Smooth muscle cell (in vitro differentiated cells): ENCODE data around the gene GRIA1. TPM values are rescaled to one million over a fixed set of nuclear protein-coding genes. Genes with fewer than 3 reads are reported as not detected.

ENCODE experiments used
- DNase-seq: peaks from one replicate; lab custom pipeline; 2025; ENCODE audit not compliant: unreplicated experiment; lab: John Stamatoyannopoulos, UW
- H2AFZ ChIP-seq: fragments of 200-600 bp; sonication (generic); 2 replicates; pipeline ENCODE4 v1.6.0; 2016; ENCODE audit warnings: antibody characterized with exemption, low read depth, mild to moderate bottlenecking
- H3F3A ChIP-seq: fragments of 200-600 bp; sonication (generic); 2 replicates; pipeline ENCODE4 v1.6.0; 2017; ENCODE audit warnings: antibody characterized with exemption, low read depth
- H3K27ac ChIP-seq: fragments of 200-600 bp; sonication (generic); 2 replicates; pipeline ENCODE4 v1.5.1; 2016; ENCODE audit warnings: low read depth, mild to moderate bottlenecking
- H3K27me3 ChIP-seq: fragments of 200-600 bp; sonication (generic); 2 replicates; pipeline ENCODE4 v1.6.1; 2016; ENCODE audit warnings: low read depth, mild to moderate bottlenecking
- H3K36me3 ChIP-seq: fragments of 200-600 bp; sonication (generic); 2 replicates; pipeline ENCODE4 v1.5.1; 2016; ENCODE audit warnings: low read depth
- H3K4me1 ChIP-seq: fragments of 200-600 bp; sonication (generic); 2 replicates; pipeline ENCODE4 v1.5.1; 2016; ENCODE audit warnings: low read depth
- H3K4me2 ChIP-seq: fragments of 200-600 bp; sonication (generic); 2 replicates; pipeline ENCODE4 v1.6.0; 2016; ENCODE audit warnings: mild to moderate bottlenecking
- H3K4me3 ChIP-seq: fragments of 200-600 bp; sonication (generic); 2 replicates; pipeline ENCODE4 v1.5.1; 2016; ENCODE audit warnings: mild to moderate bottlenecking
- H3K79me2 ChIP-seq: fragments of 200-600 bp; sonication (generic); 2 replicates; pipeline ENCODE4 v1.6.0; 2016; ENCODE audit warnings: low read depth, mild to moderate bottlenecking
- H3K9ac ChIP-seq: fragments of 200-600 bp; sonication (generic); 2 replicates; pipeline ENCODE4 v1.6.0; 2016; ENCODE audit warnings: low read depth
- H3K9me3 ChIP-seq: fragments of 200-600 bp; sonication (generic); replicated peaks from 2 replicates; pipeline ENCODE4 v1.5.1; 2016; ENCODE audit warnings: low read depth
- H4K20me1 ChIP-seq: fragments of 200-600 bp; sonication (generic); 2 replicates; pipeline ENCODE4 v1.6.0; 2016; ENCODE audit warnings: low read depth
- WGBS: methylation state at CpG from one replicate; pipeline ENCODE4 v1.1.7; 2016; ENCODE audit warnings: low lambda C conversion rate; 5-methylcytosine and 5-hydroxymethylcytosine counted together
- polyA plus RNA-seq: library from polyadenylated mRNA; unstranded; fragments of >200 nt; fragmentation: Nextera tagmentation; extraction: Ambion mirVana; gene quantifications from 2 replicates; pipeline ENCODE4 v1.2.1, GENCODE V29; 2016
- total RNA-seq: library from RNA; depleted of rRNA; stranded (reverse); fragments of >200 nt; gene quantifications from 2 replicates; pipeline ENCODE4 v1.2.3, GENCODE V29; 2014
- TF ChIP-seq, protein P1 (sequence below): fragments of 200-600 bp; sonication (generic); IDR thresholded peaks from 2 replicates; pipeline ENCODE4 v1.5.1; 2017; ENCODE audit warnings: borderline replicate concordance, mild to moderate bottlenecking, antibody characterized with exemption; ENCODE audit not compliant: insufficient read depth, poor library complexity, severe bottlenecking

The GRIA1 gene
- total and polyA plus RNA-seq, 2 experiments from 2014 or later = 0.17 to 0.94 TPM

DNA sequence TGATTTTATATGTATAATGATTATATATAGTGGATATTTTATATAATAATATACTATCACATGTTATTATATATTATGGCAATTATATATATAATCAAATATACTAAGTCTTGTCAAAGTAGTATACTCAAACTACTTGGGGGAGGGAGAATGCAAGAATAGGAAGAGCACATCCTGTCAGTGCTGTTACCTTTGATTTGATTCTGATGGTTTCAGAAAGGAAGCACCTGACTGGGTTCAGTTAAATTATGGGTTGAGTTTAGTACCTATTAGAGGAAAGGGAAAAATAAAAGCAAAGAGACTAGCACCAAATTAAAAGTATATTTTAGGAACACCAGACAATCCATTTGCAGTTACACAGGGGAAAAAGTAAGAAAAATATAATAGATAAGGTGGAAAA, 107.6 kb downstream of the GRIA1 start:
- H3F3A ChIP-seq = no peaks in the 10 kb centered on the region
- no peaks in the 10 kb centered on the region for H3K4me1 ChIP-seq
- no peaks in the 10 kb centered on the region for H3K27me3 ChIP-seq
- no peak for DNase-seq
- no peaks in the 10 kb centered on the region for H3K36me3 ChIP-seq
- no peak overlapping the region for H2AFZ ChIP-seq
- no peaks in the 10 kb centered on the region for H3K9me3 ChIP-seq
- no peaks in the 10 kb centered on the region for H4K20me1 ChIP-seq
- no peak overlapping the region for H3K4me3 ChIP-seq
- H3K27ac ChIP-seq = no peak overlapping the region
- H3K9ac ChIP-seq = no peak overlapping the region
- no peak overlapping the region for H3K4me2 ChIP-seq
- H3K79me2 ChIP-seq = no peaks in the 10 kb centered on the region
- TF ChIP-seq, protein P1, sequence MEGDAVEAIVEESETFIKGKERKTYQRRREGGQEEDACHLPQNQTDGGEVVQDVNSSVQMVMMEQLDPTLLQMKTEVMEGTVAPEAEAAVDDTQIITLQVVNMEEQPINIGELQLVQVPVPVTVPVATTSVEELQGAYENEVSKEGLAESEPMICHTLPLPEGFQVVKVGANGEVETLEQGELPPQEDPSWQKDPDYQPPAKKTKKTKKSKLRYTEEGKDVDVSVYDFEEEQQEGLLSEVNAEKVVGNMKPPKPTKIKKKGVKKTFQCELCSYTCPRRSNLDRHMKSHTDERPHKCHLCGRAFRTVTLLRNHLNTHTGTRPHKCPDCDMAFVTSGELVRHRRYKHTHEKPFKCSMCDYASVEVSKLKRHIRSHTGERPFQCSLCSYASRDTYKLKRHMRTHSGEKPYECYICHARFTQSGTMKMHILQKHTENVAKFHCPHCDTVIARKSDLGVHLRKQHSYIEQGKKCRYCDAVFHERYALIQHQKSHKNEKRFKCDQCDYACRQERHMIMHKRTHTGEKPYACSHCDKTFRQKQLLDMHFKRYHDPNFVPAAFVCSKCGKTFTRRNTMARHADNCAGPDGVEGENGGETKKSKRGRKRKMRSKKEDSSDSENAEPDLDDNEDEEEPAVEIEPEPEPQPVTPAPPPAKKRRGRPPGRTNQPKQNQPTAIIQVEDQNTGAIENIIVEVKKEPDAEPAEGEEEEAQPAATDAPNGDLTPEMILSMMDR = no peak

DNA sequence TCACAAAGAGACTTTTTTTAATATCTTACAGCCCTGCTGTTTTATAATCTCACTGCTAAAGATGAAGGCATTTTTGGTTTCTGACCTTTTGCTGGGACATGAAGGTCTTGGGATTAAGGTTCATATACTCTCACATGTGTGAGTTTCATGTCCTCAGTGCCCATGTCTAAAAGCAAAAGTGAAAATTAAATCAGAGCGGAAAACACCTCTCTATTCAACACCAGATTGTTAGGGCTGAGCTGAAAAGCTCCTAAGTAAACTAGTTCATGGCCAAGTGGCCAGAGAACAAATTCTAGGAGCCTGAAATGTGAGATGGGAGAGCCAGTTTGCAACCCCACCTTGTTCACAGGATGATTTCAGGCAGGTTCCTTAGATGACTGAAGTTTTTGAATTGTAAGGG, 110.9 kb downstream of the GRIA1 start:
- TF ChIP-seq, protein P1 = no peak
- WGBS = 100% methylated on average over 1 of the region's 1 CpG
- Histone ChIP-seq H3K79me2 (no peaks in the 10 kb centered on the region), H3K27me3 (no peaks in the 10 kb centered on the region), H2AFZ (no peak overlapping the region), H3K9me3 (no peaks in the 10 kb centered on the region), H3K4me3 (no peak overlapping the region), H4K20me1 (no peaks in the 10 kb centered on the region), H3K36me3 (no peaks in the 10 kb centered on the region), H3K4me2 (no peak overlapping the region), H3K9ac (no peak overlapping the region), H3F3A (no peaks in the 10 kb centered on the region), H3K4me1 (no peaks in the 10 kb centered on the region), H3K27ac (no peak overlapping the region)
- DNase-seq = no peak

DNA sequence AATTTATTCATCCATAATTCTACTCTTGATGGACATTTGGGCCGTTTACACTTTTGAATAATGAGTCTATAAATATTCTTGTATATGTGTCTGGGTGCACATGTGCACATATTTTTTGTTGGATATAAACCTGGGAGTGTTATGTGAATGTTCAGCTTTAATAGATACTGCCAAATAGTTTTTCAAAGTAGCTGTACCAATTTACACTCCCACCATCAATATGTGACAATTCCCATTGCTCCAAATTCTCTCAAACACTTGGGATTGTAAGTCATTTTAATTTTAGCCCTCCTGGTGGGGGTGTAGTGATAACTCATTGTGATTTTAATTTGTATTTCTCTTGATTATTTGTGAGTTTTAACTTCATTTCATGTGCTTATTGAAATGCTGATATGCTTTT, 114.9 kb downstream of the GRIA1 start:
- 84% methylated on average over 1 of the region's 1 CpG for WGBS
- Histone ChIP-seq H3K4me1 (no peaks in the 10 kb centered on the region), H3K4me3 (no peak overlapping the region), H3K79me2 (no peaks in the 10 kb centered on the region), H3K9ac (no peak overlapping the region), H3K27ac (no peak overlapping the region), H3K4me2 (no peak overlapping the region), H2AFZ (no peak overlapping the region), H4K20me1 (no peaks in the 10 kb centered on the region), H3F3A (no peaks in the 10 kb centered on the region), H3K9me3 (no peaks in the 10 kb centered on the region), H3K27me3 (no peaks in the 10 kb centered on the region), H3K36me3 (no peaks in the 10 kb centered on the region)
- DNase-seq = no peak
- TF ChIP-seq, protein P1 = no peak

DNA sequence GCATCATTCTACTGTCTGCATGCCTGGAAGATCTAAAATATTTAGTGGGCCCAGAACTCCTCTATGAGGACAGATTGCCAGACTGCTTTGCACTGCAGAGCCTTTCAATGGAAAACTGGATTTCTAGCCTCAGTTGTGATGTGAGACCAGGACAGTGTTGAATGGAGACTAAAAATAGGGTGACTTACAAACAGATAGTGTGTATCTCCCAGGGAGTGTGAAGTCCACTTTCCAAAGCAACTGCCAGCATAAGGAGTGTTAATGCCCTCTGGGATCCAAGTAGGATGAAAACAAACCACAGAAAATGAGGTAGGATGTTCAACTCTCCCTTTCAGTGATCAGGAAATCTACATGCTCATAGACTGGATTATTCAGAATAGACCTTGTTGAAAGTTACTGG, 119.5 kb downstream of the GRIA1 start:
- H3K9me3 ChIP-seq = no peaks in the 10 kb centered on the region
- no peaks in the 10 kb centered on the region for H3K36me3 ChIP-seq
- H3K4me3 ChIP-seq = no peak overlapping the region
- H3K9ac ChIP-seq = no peak overlapping the region
- H3F3A ChIP-seq = no peaks in the 10 kb centered on the region
- TF ChIP-seq, protein P1 = no peak
- no peak overlapping the region for H2AFZ ChIP-seq
- no peaks in the 10 kb centered on the region for H3K27me3 ChIP-seq
- no peaks in the 10 kb centered on the region for H4K20me1 ChIP-seq
- no peak overlapping the region for H3K4me2 ChIP-seq
- H3K79me2 ChIP-seq = no peaks in the 10 kb centered on the region
- DNase-seq = no peak
- H3K27ac ChIP-seq = no peak overlapping the region
- H3K4me1 ChIP-seq = no peaks in the 10 kb centered on the region
